Neuronal stem cell (in vitro differentiated cells): ENCODE measurements around the gene PSMB11.

Experiments
- DNase-seq: peaks from one replicate; pipeline ENCODE4 v3.0.0-alpha.2; 2013; ENCODE audit warnings: low spot score
- H2AFZ ChIP-seq: one replicate; pipeline ENCODE4 v1.6.1; 2013; ENCODE audit warnings: mild to moderate bottlenecking, low read length, inconsistent platforms
- H2AK5ac ChIP-seq: 2 replicates; pipeline ENCODE4 v1.6.1; 2013; ENCODE audit warnings: low read depth, mild to moderate bottlenecking, inconsistent platforms, low read length, moderate library complexity, mixed read lengths
- H2BK120ac ChIP-seq: 2 replicates; pipeline ENCODE4 v1.6.1; 2013; ENCODE audit warnings: low read depth, mild to moderate bottlenecking, inconsistent platforms, low read length, moderate library complexity, mixed read lengths
- H2BK12ac ChIP-seq: one replicate; pipeline ENCODE4 v1.6.1; 2013; ENCODE audit warnings: low read length, inconsistent platforms
- H2BK15ac ChIP-seq: 2 replicates; pipeline ENCODE4 v1.6.1; 2013; ENCODE audit warnings: mild to moderate bottlenecking, low read length, inconsistent platforms, mixed read lengths
- H2BK5ac ChIP-seq: one replicate; pipeline ENCODE4 v1.6.1; 2013; ENCODE audit warnings: inconsistent platforms, mild to moderate bottlenecking, low read length, moderate library complexity
- H3K14ac ChIP-seq: one replicate; pipeline ENCODE4 v1.6.1; 2013; ENCODE audit warnings: low read length, inconsistent platforms
- H3K18ac ChIP-seq: 2 replicates; pipeline ENCODE4 v1.6.1; 2013; ENCODE audit warnings: low read length, inconsistent platforms
- H3K23ac ChIP-seq: 2 replicates; pipeline ENCODE4 v1.6.1; 2013; ENCODE audit warnings: low read depth, mild to moderate bottlenecking, mixed read lengths, low read length, inconsistent platforms; ENCODE audit not compliant: poor library complexity
- H3K27ac ChIP-seq: replicated peaks from 3 replicates; pipeline ENCODE4 v1.5.1; 2013; ENCODE audit warnings: low read length, inconsistent platforms
- H3K27me3 ChIP-seq, 3 experiments: 2 replicates each; pipeline ENCODE4 v1.6.1; 2013; ENCODE audit warnings: low read length in 3 of 3, mild to moderate bottlenecking in 2 of 3, inconsistent platforms in 1 of 3, low read depth in 1 of 3, mixed read lengths in 1 of 3, moderate library complexity in 1 of 3; ENCODE audit not compliant: control insufficient read depth in 3 of 3, insufficient read depth in 3 of 3
- H3K36me3 ChIP-seq, 2 donors: replicated peaks in 1 of 2; 2 replicates each; pipeline ENCODE4 v1.6.1; 2013; ENCODE audit warnings: low read length in 2 of 2; ENCODE audit not compliant: control insufficient read depth in 2 of 2, insufficient read depth in 2 of 2
- H3K4ac ChIP-seq: 2 replicates; pipeline ENCODE4 v1.6.1; 2013; ENCODE audit warnings: inconsistent platforms, mild to moderate bottlenecking, low read length, moderate library complexity
- H3K4me1 ChIP-seq, 2 donors: 1 replicate in 1 of 2; 2 replicates in 1 of 2; pipeline ENCODE4 v1.6.1; 2013; ENCODE audit warnings: low read length in 2 of 2, low read depth in 1 of 2; ENCODE audit not compliant: control insufficient read depth in 2 of 2, insufficient read depth in 1 of 2
- H3K4me2 ChIP-seq: one replicate; pipeline ENCODE4 v1.6.1; 2013; ENCODE audit warnings: mild to moderate bottlenecking, low read length, inconsistent platforms; ENCODE audit not compliant: insufficient read depth, poor library complexity, severe bottlenecking
- H3K4me3 ChIP-seq, 2 donors: 2 replicates each; pipeline ENCODE4 v1.5.1; 2013; ENCODE audit warnings: low read length in 2 of 2, mild to moderate bottlenecking in 2 of 2, inconsistent platforms in 1 of 2, moderate library complexity in 1 of 2
- H3K79me1 ChIP-seq: one replicate; pipeline ENCODE4 v1.6.1; 2013; ENCODE audit warnings: low read depth, mild to moderate bottlenecking, inconsistent platforms, low read length, moderate library complexity
- H3K9ac ChIP-seq: one replicate; pipeline ENCODE4 v1.6.1; 2013; ENCODE audit warnings: mild to moderate bottlenecking, low read depth, low read length, inconsistent platforms; ENCODE audit not compliant: poor library complexity
- H3K9me3 ChIP-seq, 2 donors: replicated peaks in 1 of 2; 2 replicates each; pipeline versions ENCODE3 to v1.6.1; 2013; ENCODE audit warnings: low read length in 2 of 2, mild to moderate bottlenecking in 2 of 2, inconsistent platforms in 1 of 2, low read depth in 1 of 2, mixed read lengths in 1 of 2, moderate library complexity in 1 of 2; ENCODE audit not compliant: control insufficient read depth in 2 of 2, insufficient read depth in 1 of 2
- H4K8ac ChIP-seq: one replicate; pipeline ENCODE4 v1.6.1; 2013; ENCODE audit warnings: low read depth, mild to moderate bottlenecking, inconsistent platforms, low read length, moderate library complexity
- H4K91ac ChIP-seq: one replicate; pipeline ENCODE4 v1.6.1; 2013; ENCODE audit warnings: low read length, low read depth, mild to moderate bottlenecking, inconsistent platforms; ENCODE audit not compliant: poor library complexity
- WGBS, 2 donors: extraction: QIAGEN DNeasy Blood & Tissue Kit; methylation state at CpG; one replicate each; pipeline ENCODE4 v1.1.7; 2013; ENCODE audit warnings: missing lambda C conversion rate in 2 of 2, mixed read lengths in 1 of 2; ENCODE audit not compliant: insufficient read length in 2 of 2, insufficient replicate concordance in 1 of 2; ENCODE audit errors: extremely low coverage in 2 of 2; 5-methylcytosine and 5-hydroxymethylcytosine counted together

PSMB11 gene

DNA sequence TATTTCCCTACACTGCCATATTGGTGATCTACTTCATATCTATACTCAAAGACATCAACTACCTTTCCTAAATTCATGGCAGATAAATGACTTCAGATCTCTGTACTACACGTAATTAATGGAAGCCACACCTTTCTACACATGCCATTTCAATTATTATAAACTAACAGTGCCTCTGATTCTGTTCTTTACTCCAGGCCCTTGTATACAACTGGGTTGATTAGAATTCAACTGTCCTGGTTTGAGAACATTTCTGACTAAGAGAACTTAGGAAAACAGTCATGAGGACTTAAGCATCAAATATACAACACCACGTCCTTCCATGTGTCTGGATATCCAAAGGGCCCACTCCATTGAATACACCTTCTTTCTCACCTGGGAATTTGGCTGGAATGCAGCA is 51.1 kb downstream of the PSMB11 start:
- H2BK15ac ChIP-seq = no peak overlapping the region
- H3K23ac ChIP-seq = no peak overlapping the region
- H3K14ac ChIP-seq = no peak overlapping the region
- no peak overlapping the region for H3K4me3 ChIP-seq
- no peak overlapping the region for H4K8ac ChIP-seq
- no peaks in the 10 kb centered on the region for H3K9me3 ChIP-seq
- H2AFZ ChIP-seq = no peak overlapping the region
- peaks cover 4% of the 10 kb centered on the region for H3K79me1 ChIP-seq
- no peaks in the 10 kb centered on the region for H3K27me3 ChIP-seq
- peaks cover 16 to 71% of the 10 kb centered on the region in 2 donors for H3K36me3 ChIP-seq
- H2BK5ac ChIP-seq = no peak overlapping the region
- no peak overlapping the region for H2BK120ac ChIP-seq
- no peak overlapping the region for H3K9ac ChIP-seq
- no peak overlapping the region for H4K91ac ChIP-seq
- peaks cover 2 to 3% of the 10 kb centered on the region in 2 donors for H3K4me1 ChIP-seq
- no peak overlapping the region for H3K4me2 ChIP-seq
- no peak overlapping the region for H2AK5ac ChIP-seq
- H2BK12ac ChIP-seq = no peak overlapping the region
- no peak overlapping the region for H3K4ac ChIP-seq
- DNase-seq = no peak
- no peak overlapping the region for H3K18ac ChIP-seq
- H3K27ac ChIP-seq = no peak overlapping the region
- no CpG with 5 or more reads among the region's 2 CpGs for WGBS, 2 donors

DNA sequence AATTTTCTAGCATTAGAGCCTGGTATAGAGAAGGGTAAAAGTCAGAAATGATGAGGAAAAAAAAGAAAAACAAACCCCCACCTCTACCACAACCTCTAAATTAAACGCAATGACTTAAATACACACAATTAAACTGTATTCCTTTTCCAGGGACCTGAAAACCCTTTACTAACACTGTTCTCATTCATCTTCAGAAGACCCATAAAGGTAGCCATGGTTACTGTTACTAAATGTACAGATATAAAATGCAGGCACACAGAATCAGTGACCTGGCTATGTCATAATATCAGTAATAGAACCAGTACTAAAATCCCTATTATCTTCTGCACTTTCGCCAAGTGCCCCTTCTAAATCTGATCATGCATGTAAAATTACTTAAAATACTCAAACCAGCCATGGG is 51.5 kb downstream of the PSMB11 start:
- Histone ChIP-seq H2BK12ac (no peak overlapping the region), H3K4me1 (peaks cover 2 to 3% of the 10 kb centered on the region in 2 donors), H3K4ac (no peak overlapping the region), H3K27ac (no peak overlapping the region), H2BK5ac (no peak overlapping the region), H3K27me3 (no peaks in the 10 kb centered on the region), H2BK15ac (no peak overlapping the region), H2AFZ (no peak overlapping the region), H3K36me3 (peaks cover 18 to 71% of the 10 kb centered on the region in 2 donors), H3K4me3 (peak overlapping the region in 1 of 2 donors; percentile 79), H3K14ac (no peak overlapping the region), H2AK5ac (no peak overlapping the region), H4K91ac (no peak overlapping the region), H4K8ac (no peak overlapping the region), H3K18ac (no peak overlapping the region), H2BK120ac (no peak overlapping the region), H3K9ac (no peak overlapping the region), H3K23ac (no peak overlapping the region), H3K79me1 (peaks cover 4% of the 10 kb centered on the region), H3K4me2 (no peak overlapping the region), H3K9me3 (no peaks in the 10 kb centered on the region)
- DNase-seq = no peak
- WGBS, 2 donors = no CpG with 5 or more reads among the region's 2 CpGs
